Mesodermal cell (in vitro differentiated cells): Measurements from ENCODE around the gene SH2B3.
"Not testable (repeated sequence)": the region's sequence is repeated elsewhere in the genome, so short reads cannot be mapped to it uniquely, and the experiment has no call there.

Experiments
- H3K27ac ChIP-seq: 2 replicates; pipeline ENCODE4 v1.7.0; 2013; ENCODE audit warnings: mild to moderate bottlenecking, low read depth, low read length, moderate library complexity; ENCODE audit not compliant: severe bottlenecking
- H3K36me3 ChIP-seq: 2 replicates; pipeline ENCODE4 v1.7.1; 2013; ENCODE audit warnings: mild to moderate bottlenecking, low read length, moderate library complexity; ENCODE audit not compliant: control insufficient read depth, insufficient read depth
- H3K4me1 ChIP-seq: one replicate; pipeline ENCODE4 v1.7.1; 2013; ENCODE audit warnings: mild to moderate bottlenecking, low read length; ENCODE audit not compliant: insufficient read depth, control insufficient read depth, poor library complexity, severe bottlenecking
- H3K4me3 ChIP-seq: 2 replicates; pipeline ENCODE4 v1.7.0; 2013; ENCODE audit warnings: low read length, control low read depth, mild to moderate bottlenecking; ENCODE audit not compliant: insufficient read depth, poor library complexity, severe bottlenecking; ENCODE audit errors: extremely low read depth
- H3K9me3 ChIP-seq: 2 replicates; pipeline ENCODE4 v1.7.1; 2013; ENCODE audit warnings: mild to moderate bottlenecking, low read length, moderate library complexity; ENCODE audit not compliant: control insufficient read depth
- WGBS, 2 experiments: methylation state at CpG; one replicate each; pipeline ENCODE4 v1.1.5; 2013; ENCODE audit warnings: missing lambda C conversion rate in 2 of 2; ENCODE audit not compliant: insufficient coverage in 2 of 2; 5-methylcytosine and 5-hydroxymethylcytosine counted together

The SH2B3 gene

GRCh38 chr12:111366583-111366982 lies 39.1 kb upstream of the SH2B3 start:
- peaks cover 23% of the 10 kb centered on the region for H3K36me3 ChIP-seq
- peaks cover 18% of the 10 kb centered on the region for H3K4me1 ChIP-seq
- no peak overlapping the region for H3K4me3 ChIP-seq
- 100% methylated on average over 1 of the region's 2 CpGs for WGBS, 2 experiments
- no peak overlapping the region for H3K27ac ChIP-seq
- no peaks in the 10 kb centered on the region for H3K9me3 ChIP-seq

- Histone ChIP-seq H3K27ac (no peak overlapping the region), H3K4me3 (peak overlapping the region; percentile 77), H3K9me3 (no peaks in the 10 kb centered on the region), H3K36me3 (peaks cover 19% of the 10 kb centered on the region), H3K4me1 (peaks cover 18% of the 10 kb centered on the region)
- WGBS, 2 experiments: 80 to 85% methylated on average over 5 of the region's 7 CpGs
Measured at GRCh38 chr12:111367661-111368221, 38.0 kb upstream of the SH2B3 start.

- Histone ChIP-seq H3K4me3 (peak overlapping the region; percentile 77), H3K4me1 (peaks cover 15% of the 10 kb centered on the region), H3K36me3 (peaks cover 19% of the 10 kb centered on the region), H3K27ac (no peak overlapping the region), H3K9me3 (no peaks in the 10 kb centered on the region)
- 6 to 8% methylated on average over 15 to 18 of the region's 18 CpGs for WGBS, 2 experiments
Measured at GRCh38 chr12:111368291-111368787, 37.4 kb upstream of the SH2B3 start.

- H3K27ac ChIP-seq: no peak within 1 kb of the TSS
- H3K4me3 ChIP-seq: peak within 1 kb of the TSS; percentile 77
- peaks cover 18% of the 10 kb centered on the region for H3K36me3 ChIP-seq
- no peaks in the 10 kb centered on the region for H3K9me3 ChIP-seq
- H3K4me1 ChIP-seq: peaks cover 9% of the 10 kb centered on the region
- WGBS, 2 experiments: 0 to 1% methylated on average over 53 to 66 of the region's 72 CpGs
Measured at GRCh38 chr12:111368788-111369495, 36.8 kb upstream of the SH2B3 start, which contains the start of gene PHETA1. TSS of gene PHETA1 (minus strand) at chr12:111369095. CDS start at chr12:111363427, 5,668 bp downstream.

- Histone ChIP-seq H3K36me3 (peaks cover 11% of the 10 kb centered on the region), H3K9me3 (no peaks in the 10 kb centered on the region), H3K4me1 (peaks cover 8% of the 10 kb centered on the region), H3K27ac (no peak overlapping the region), H3K4me3 (peak overlapping the region; percentile 77)
- 83 to 93% methylated on average over 10 to 11 of the region's 13 CpGs for WGBS, 2 experiments
Measured at GRCh38 chr12:111369496-111370220, 36.1 kb upstream of the SH2B3 start.

GRCh38 chr12:111373231-111373630 lies 32.5 kb upstream of the SH2B3 start:
- H3K36me3 ChIP-seq, H3K9me3 ChIP-seq, H3K4me1 ChIP-seq, H3K4me3 ChIP-seq, H3K27ac ChIP-seq: not testable (repeated sequence)
- 100% methylated on average over 1 of the region's 1 CpG for WGBS, 2 experiments

- Histone ChIP-seq H3K4me3 (no peak overlapping the region), H3K4me1 (no peaks in the 10 kb centered on the region), H3K36me3 (no peaks in the 10 kb centered on the region), H3K9me3 (no peaks in the 10 kb centered on the region), H3K27ac (no peak overlapping the region)
- WGBS, 2 experiments: 80% methylated on average over 1 of the region's 3 CpGs; no CpG with 5 or more reads in 1 of the 2 experiments
Measured at GRCh38 chr12:111377440-111377839, 28.3 kb upstream of the SH2B3 start.

- no peaks in the 10 kb centered on the region for H3K4me1 ChIP-seq
- no peaks in the 10 kb centered on the region for H3K36me3 ChIP-seq
- no peaks in the 10 kb centered on the region for H3K9me3 ChIP-seq
- H3K4me3 ChIP-seq: no peak overlapping the region
- H3K27ac ChIP-seq: no peak overlapping the region
- 87 to 90% methylated on average over 1 to 4 of the region's 6 CpGs for whole genome bisulfite sequencing, 2 experiments
Measured at GRCh38 chr12:111379942-111380554, 25.7 kb upstream of the SH2B3 start.

- H3K27ac ChIP-seq: no peak overlapping the region
- no peaks in the 10 kb centered on the region for H3K4me1 ChIP-seq
- no peaks in the 10 kb centered on the region for H3K9me3 ChIP-seq
- no peaks in the 10 kb centered on the region for H3K36me3 ChIP-seq
- H3K4me3 ChIP-seq: no peak overlapping the region
- WGBS, 2 experiments: 92 to 96% methylated on average over 4 to 5 of the region's 5 CpGs
Measured at GRCh38 chr12:111384596-111384995, 21.1 kb upstream of the SH2B3 start.

GRCh38 chr12:111386885-111387284 lies 18.8 kb upstream of the SH2B3 start:
- Histone ChIP-seq H3K4me1 (no peaks in the 10 kb centered on the region), H3K9me3 (no peaks in the 10 kb centered on the region), H3K36me3 (no peaks in the 10 kb centered on the region), H3K27ac (no peak overlapping the region), H3K4me3 (no peak overlapping the region)
- 75 to 76% methylated on average over 2 to 3 of the region's 3 CpGs for WGBS, 2 experiments
